GM12878 (cell line): ENCODE results near the gene TXNDC15. TPM values are rescaled to one million over a fixed set of nuclear protein-coding genes. Genes with fewer than 3 reads are reported as not detected.

Source experiments
- ATF2 ChIP-seq: IDR thresholded peaks from 2 replicates; pipeline ENCODE4 v1.6.1; 2012; ENCODE audit warnings: low read length, inconsistent platforms
- ATF3 ChIP-seq: IDR thresholded peaks from 2 replicates; pipeline ENCODE4 v1.6.1; 2011; ENCODE audit warnings: low read depth, mild to moderate bottlenecking, low read length, moderate library complexity, borderline replicate concordance; ENCODE audit errors: extremely low read depth
- CEBPZ ChIP-seq: fragments of 150-350 bp; IDR thresholded peaks from 2 replicates; pipeline ENCODE4 v1.6.1; 2016; ENCODE audit warnings: low read depth, low read length
- CREB1 ChIP-seq: IDR thresholded peaks from 2 replicates; pipeline ENCODE4 v1.6.1; 2012; ENCODE audit warnings: low read depth, mild to moderate bottlenecking, inconsistent platforms
- CREM ChIP-seq: IDR thresholded peaks from 2 replicates; pipeline ENCODE4 v1.6.1; 2014; ENCODE audit warnings: antibody characterized with exemption, low read depth
- E4F1 ChIP-seq: fragments of 450-650 bp; IDR thresholded peaks from 2 replicates; pipeline ENCODE4 v1.6.1; 2018; ENCODE audit warnings: borderline replicate concordance, mild to moderate bottlenecking; ENCODE audit not compliant: partially characterized antibody
- GATAD2B ChIP-seq: fragments of 450-650 bp; conservative IDR thresholded peaks from 2 replicates; pipeline ENCODE4 v1.6.1; 2017; ENCODE audit warnings: low read depth, mild to moderate bottlenecking, moderate library complexity
- HCFC1 ChIP-seq: fragments of 150-350 bp; IDR thresholded peaks from 2 replicates; pipeline ENCODE4 v1.6.1; 2014; ENCODE audit warnings: low read length
- JUNB ChIP-seq: IDR thresholded peaks from 2 replicates; pipeline ENCODE4 v1.6.1; 2016; ENCODE audit warnings: antibody characterized with exemption, mild to moderate bottlenecking
- JUND ChIP-seq: IDR thresholded peaks from 2 replicates; pipeline ENCODE4 v1.6.1; 2012; ENCODE audit warnings: low read depth, mild to moderate bottlenecking, low read length, improper control_type of control experiment, moderate library complexity
- LARP7 ChIP-seq: fragments of 450-650 bp; IDR thresholded peaks from 2 replicates; pipeline ENCODE4 v1.6.1; 2017; ENCODE audit warnings: mild to moderate bottlenecking
- NRF1 ChIP-seq: conservative IDR thresholded peaks from 2 replicates; pipeline ENCODE4 v1.6.1; 2011; ENCODE audit warnings: mild to moderate bottlenecking, low read depth, low read length, improper control_type of control experiment
- PRDM15 ChIP-seq: fragments of 450-650 bp; formaldehyde crosslinking; IDR thresholded peaks from 2 replicates; pipeline ENCODE4 v1.4.0; 2020; ENCODE audit warnings: mild to moderate bottlenecking, moderate library complexity
- RBBP5 ChIP-seq: fragments of 200-600 bp; sonication (generic); conservative IDR thresholded peaks from 2 replicates; pipeline ENCODE4 v1.6.1; 2016
- USF2 ChIP-seq: IDR thresholded peaks from 2 replicates; pipeline ENCODE4 v1.6.1; 2011; ENCODE audit warnings: low read depth, low read length, improper control_type of control experiment, borderline replicate concordance
- WRNIP1 ChIP-seq: IDR thresholded peaks from 2 replicates; pipeline ENCODE4 v1.6.1; 2011; ENCODE audit warnings: low read depth, low read length, improper control_type of control experiment, borderline replicate concordance
- ZNF217 ChIP-seq: fragments of 450-650 bp; IDR thresholded peaks from 2 replicates; pipeline ENCODE4 v1.6.1; 2017; ENCODE audit warnings: antibody characterized with exemption, mild to moderate bottlenecking
- polyA plus RNA-seq, 11 experiments: library from polyadenylated mRNA; depleted of rRNA in 4 of 11; unstranded in 6 of 11; stranded (reverse) in 5 of 11; fragments of >200 nt; fragmentation: Nextera tagmentation in 4 of 11; fragmentation: Illumina TruSeq in 1 of 11; extraction: Ambion mirVana in 4 of 11; extraction: Trizol in 1 of 11; gene quantifications; 1 replicate in 1 of 11; 2 replicates in 10 of 11; pipeline versions ENCODE4 v1.2.1 to v1.2.3, GENCODE V29; 2011 to 2016; ENCODE audit warnings: inconsistent platforms in 2 of 11, missing spikeins in 2 of 11, low read depth in 1 of 11
- total RNA-seq, 4 experiments: library from RNA; depleted of rRNA in 3 of 4; stranded (reverse); fragments of >200 nt in 3 of 4; fragmentation: Illumina TruSeq in 1 of 4; extraction: Trizol in 1 of 4; gene quantifications; 2 replicates each; pipeline versions ENCODE4 v1.2.1 to v1.2.3, GENCODE V29; 2013 to 2021

Gene TXNDC15
- total and polyA plus RNA-seq, 10 of the 15 experiments (the other 5 are each of a cell fraction or from before 2014, with no cell fraction given): 8.1 to 60.6 (median 38.1) TPM

GRCh38 chr5:134902071-134902801, 28.1 kb downstream of the TXNDC15 start (continued):
- TF ChIP-seq PRDM15 (CRISPR knock-in tag) (no peak), JUND (no peak), ATF2 (no peak; the same call in none of the 2 replicates), RBBP5 (no peak), LARP7 (no peak), GATAD2B (no peak), E4F1 (no peak), CEBPZ (no peak), CREM (peak; percentile 61), ZNF217 (no peak), USF2 (no peak; the same call in 1 of the 2 replicates), WRNIP1 (no peak), NRF1 (no peak), JUNB (peak; percentile 21), CREB1 (peak; percentile 78), ATF3 (no peak), HCFC1 (peak; percentile 23; the same call in 1 of the 2 replicates)
